Posterior vena cava (tissue), 2 donors: ENCODE results near the gene RUBCN. TPM values are rescaled to one million over a fixed set of nuclear protein-coding genes. Genes with fewer than 3 reads are reported as not detected.
"Not testable (repeated sequence)": the region's sequence is repeated elsewhere in the genome, so short reads cannot be mapped to it uniquely, and the experiment has no call there.

Experiments used
- DNase-seq: peaks from one replicate; pipeline ENCODE4 v3.0.0-alpha.2; 2020; ENCODE audit warnings: low spot score
- intact Hi-C, 2 donors: fragments of 100-400 bp; cut with DNase I; formaldehyde crosslinking; loops; one replicate each; pipeline versions ENCODE4 v1.14.1 to v1.14.2; 2022 to 2023
- total RNA-seq, 2 donors: library from RNA; stranded (reverse); fragmentation: NEBNext Ultra II Directional; extraction: Animal tissue kit (Norgen Biotek cat#: 25700); gene quantifications; one replicate each; pipeline ENCODE4 v1.2.1, GENCODE V29; 2021
- donor health status: DM: yes; HTN: yes; CAD: no.
- donor health status: DM: yes; HTN: yes; CAD: no.

Gene RUBCN
- total RNA-seq, 2 donors from 2014 or later, result 22.6 to 31.2 TPM

- intact Hi-C loops, result no loop called here
- no peak for DNase-seq
Observed at GRCh38 chr3:197694251-197694650, 42.5 kb downstream of the RUBCN start.

DNA sequence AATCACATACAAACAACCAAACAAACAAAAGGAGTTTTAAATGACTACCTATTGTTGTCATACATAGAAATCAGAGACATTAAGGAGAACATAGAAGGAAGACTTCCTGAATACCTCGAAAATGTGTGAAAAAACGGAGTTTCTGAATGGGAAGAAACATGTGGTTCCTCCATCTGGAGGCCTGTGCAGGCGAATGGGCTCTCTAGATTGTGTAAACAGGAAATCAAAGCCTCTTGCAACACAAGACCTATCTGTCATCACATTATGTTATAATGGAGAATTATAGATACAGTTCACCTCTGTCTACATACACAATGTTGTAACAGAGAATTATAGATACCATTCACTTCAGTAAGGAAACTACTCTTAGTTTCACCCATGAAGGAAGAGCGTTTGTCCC is 44.1 kb downstream of the RUBCN start:
- intact Hi-C loops, result no loop called here
- no peak for DNase-seq

DNA sequence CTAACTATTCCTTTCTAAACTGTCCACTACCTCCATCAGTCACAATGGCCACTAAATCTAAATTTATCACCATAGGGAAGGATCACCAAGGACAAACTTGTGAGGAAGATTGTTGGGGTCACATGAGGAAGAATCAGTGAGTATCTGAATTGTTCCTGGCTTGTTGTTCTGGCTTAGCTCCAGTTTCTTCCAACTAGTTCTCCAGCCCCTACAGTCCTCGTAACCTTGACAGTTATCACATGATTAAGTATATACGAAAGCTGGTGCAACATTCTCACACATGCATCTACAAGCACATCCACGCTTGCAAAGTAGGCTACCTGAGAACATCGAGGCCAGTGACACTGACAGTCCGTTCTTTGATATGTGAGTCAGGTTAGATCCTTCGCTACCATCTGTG is 46.0 kb downstream of the RUBCN start:
- intact Hi-C loops, result no loop called here
- no peak for DNase-seq

- DNase-seq, result no peak
- intact Hi-C loops, result no loop called here
Observed at GRCh38 chr3:197687570-197687969, 49.1 kb downstream of the RUBCN start.

GRCh38 chr3:197686899-197687298 is 49.8 kb downstream of the RUBCN start:
- no peak for DNase-seq
- intact Hi-C loops, result no loop called here

- intact Hi-C loops, result no loop called here
- no peak for DNase-seq
Observed at GRCh38 chr3:197685546-197685945, 51.2 kb downstream of the RUBCN start.

DNA sequence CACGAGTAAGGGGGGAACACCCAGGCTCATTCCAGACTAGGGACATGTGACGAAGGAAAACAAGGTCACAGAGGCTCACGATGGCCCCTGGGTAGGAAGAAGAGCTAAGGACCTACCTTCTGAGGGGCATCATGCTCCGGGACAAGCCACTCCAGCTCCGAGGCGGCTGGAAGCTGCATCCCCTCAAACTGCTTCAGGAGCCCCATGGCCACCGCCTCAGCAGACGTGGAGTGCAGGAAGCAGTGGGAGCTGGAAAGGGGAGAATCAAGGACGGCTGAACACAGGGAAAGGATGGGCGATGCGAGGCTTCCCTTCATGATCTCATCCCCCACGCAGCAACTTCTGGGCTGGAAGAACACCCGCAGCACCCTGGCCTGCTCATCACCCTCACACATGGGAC is 53.5 kb downstream of the RUBCN start:
- intact Hi-C loops, result no loop called here
- no peak for DNase-seq

DNA sequence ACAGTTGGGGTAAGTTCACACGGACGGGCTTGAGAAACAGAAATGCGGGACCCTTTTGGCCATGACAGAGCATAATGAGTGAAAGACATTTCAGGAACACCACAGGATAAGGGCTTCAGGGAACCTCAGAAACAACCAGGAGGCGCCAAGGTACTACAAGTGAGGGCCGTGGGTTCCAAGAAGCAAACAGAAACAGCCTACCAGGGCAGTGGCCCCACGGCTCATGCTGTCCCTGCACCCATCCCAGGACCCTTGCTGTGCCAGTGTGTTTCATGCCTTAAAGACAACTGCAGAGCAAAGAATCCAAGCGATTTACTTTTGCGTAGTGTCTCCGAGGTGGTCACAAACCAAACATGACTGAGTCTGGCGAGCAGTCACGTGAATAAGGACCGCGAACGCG is 54.0 kb downstream of the RUBCN start:
- intact Hi-C loops, result no loop called here
- DNase-seq, result peak; percentile 68

DNA sequence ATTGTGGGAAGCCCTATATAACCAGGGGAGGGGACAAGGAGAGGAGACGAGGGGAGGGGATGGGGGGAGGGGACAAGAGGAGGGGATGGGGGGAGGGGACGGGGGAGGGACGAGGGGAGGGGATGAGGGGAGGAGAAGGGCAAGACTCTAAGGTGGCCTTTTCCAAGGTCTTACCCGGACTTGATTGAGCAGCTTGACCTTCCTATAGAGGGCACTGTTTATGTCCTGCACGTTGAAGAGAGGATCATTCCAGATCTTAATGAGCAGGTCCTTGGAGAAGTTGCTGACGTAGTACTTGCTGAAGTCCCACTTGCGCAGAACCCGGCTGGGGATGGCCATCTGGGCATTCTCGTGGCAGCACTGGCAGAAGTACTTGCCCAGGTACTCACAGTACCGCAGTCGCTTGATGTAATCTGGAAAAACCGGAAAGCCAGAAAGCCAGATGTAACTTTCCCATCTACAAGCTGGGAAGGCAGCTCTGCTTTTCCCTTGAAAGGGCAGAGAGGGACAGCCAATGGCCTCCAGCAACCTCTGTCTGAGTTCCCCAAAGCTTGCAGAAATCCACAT is 55.7 kb downstream of the RUBCN start:
- intact Hi-C loops, result no loop called here

GRCh38 chr3:197675951-197676350 is 60.8 kb downstream of the RUBCN start:
- DNase-seq, result no peak
- intact Hi-C loops, result no loop called here

More for the DNA sequence above, 55.7 kb downstream of the RUBCN start:
- no peak for DNase-seq

GRCh38 chr3:197675563-197675860 is 61.2 kb downstream of the RUBCN start:
- intact Hi-C loops, result no loop called here
- DNase-seq, result no peak

- intact Hi-C loops, result no loop called here
- DNase-seq, result peak; percentile 82
Observed at GRCh38 chr3:197674741-197675562, 61.8 kb downstream of the RUBCN start.

DNA sequence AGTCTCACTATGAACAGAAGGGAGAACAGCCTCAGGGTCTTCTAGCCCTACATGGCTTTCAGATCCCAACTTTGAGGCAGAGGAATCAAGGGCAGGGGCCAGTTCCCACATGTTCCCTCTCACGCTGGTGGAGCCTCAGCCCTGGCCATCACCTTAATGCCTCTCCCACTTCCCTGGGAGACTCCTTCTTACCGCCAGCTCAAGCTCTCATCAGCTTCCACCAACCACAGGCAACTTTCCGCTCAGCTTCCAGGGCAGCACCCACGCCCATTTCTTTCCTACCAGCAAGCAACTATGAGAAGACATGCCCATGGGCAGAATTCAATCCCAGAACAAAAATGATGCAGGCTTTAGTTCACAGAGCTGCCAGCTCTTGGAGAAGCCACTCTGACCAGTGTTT is 63.5 kb downstream of the RUBCN start:
- no peak for DNase-seq
- intact Hi-C loops, result no loop called here

- DNase-seq, result no peak
- intact Hi-C loops, result no loop called here
Observed at GRCh38 chr3:197670361-197670760, 66.3 kb downstream of the RUBCN start.

GRCh38 chr3:197667968-197668367 is 68.7 kb downstream of the RUBCN start:
- no peak for DNase-seq
- intact Hi-C loops, result no loop called here

GRCh38 chr3:197667293-197667692 is 69.4 kb downstream of the RUBCN start:
- intact Hi-C loops, DNase-seq: not testable (repeated sequence)

DNA sequence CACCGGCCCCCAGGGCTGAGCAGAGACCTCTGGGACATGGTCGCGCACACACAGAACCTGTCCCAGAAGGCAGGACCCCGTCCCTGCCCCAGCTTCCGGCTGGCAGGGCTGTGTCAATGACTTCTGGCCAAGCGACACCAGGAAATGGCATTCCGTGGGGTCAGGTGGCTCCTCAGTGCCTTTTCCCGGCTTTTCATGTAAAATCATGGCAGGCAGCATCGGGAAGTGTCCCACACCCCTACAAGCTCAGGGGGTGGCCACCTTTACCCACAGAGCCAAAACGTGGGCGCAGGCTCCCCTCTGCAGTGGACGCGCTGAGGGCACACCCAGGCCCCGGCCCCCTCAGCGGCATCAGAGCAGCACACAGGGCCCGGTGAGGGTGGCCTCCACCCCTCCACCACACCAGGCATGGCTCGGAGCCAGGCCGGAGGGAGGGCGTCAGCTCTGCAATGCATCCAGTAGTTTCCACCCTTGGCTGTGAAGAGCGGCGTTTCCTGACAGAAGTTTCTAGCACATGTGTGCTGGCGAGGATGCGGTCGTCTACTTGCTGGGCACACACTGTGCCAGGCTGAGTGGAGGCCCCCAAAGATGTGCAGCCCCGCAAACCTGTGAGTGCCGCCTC is 70.4 kb downstream of the RUBCN start:
- intact Hi-C loops, result not testable (repeated sequence)
- DNase-seq, result peak; percentile 82

DNA sequence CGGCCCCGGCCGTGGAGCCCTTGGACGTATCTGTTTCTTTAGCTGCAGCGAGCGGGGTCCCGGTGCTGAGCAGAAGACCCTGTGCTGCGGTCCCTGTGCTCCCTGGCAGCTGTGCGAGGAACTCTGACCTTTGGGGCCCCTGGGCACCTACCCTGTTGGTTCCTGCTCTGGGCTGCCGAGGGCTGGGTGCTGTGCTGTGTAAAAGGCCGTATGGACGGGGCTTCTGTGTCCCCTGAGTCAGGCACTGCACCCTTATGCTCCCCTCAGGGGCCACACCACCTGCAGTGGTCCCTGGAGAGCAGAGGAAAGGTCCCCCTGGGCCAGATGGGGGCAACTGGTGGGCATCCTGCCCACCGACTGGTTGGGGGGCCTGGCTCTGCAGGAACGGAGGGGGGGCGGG is 71.2 kb downstream of the RUBCN start:
- intact Hi-C loops, DNase-seq: not testable (repeated sequence)

DNA sequence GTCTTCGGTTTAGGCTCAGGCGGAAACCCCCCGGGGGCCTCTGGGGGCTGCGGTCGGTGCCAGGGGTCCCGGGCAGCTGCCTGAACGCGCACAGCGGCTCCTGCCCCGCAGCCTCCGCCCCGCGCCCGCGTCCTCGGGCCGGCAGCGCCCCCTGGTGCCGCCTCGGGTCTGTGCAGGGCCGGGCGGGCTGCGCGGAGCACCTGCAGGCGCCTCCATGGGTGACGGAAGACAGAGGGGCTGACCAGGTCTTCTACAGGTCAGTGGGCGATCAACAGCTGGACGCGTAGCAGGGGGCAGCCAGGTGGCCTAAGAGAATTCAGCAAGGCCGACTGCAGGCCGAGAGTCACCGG is 71.6 kb downstream of the RUBCN start:
- DNase-seq, intact Hi-C loops: not testable (repeated sequence)

DNA sequence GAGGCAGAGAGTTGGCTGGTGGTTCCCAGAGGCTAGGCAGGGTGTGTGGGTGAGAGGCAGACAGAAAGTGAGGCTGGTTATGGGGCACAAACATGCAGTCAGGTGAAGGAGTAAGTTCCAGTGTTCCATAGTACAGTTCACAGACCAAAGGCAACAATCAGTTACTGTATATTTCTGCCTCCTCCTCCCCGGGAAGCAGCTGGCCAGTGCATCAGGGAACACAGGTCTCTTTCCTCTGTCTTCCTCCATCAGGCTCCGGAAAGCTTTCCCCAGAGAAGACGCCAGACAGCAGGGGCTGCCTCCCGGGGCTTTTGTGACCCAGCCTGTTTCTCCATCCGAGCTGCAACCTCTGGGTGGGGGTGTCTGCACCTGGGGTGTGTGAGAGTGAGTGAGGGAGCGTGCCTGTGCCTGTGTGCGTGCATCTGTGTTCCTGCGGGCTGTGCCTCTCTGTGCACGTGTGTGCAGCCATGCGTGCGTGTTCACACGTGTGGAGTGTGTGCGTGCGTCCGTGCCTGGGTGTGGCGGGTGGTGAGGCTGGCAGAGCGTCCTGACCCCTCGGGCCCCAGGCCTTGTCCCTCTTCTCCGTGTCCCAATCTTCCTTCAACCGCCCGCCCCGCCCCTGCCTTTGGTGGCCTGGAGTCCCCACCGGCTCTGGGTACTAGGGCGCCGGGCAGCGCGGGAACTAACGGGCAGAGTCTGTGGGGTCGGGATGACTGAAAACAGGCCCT is 72.1 kb downstream of the RUBCN start:
- intact Hi-C loops, DNase-seq: not testable (repeated sequence)
